Fibroblast of peridontal ligament (primary cell): ENCODE data around the gene TST.
"Not testable (repeated sequence)": the region's sequence is repeated elsewhere in the genome, so short reads cannot be mapped to it uniquely, and the experiment has no call there.

Source experiments
- DNase-seq: peaks from one replicate; pipeline ENCODE4 v3.0.0-alpha.2; 2010; ENCODE audit errors: extremely low read depth

TST gene

GRCh38 chr22:37014415-37014806 lies 4.8 kb downstream of the TST start:
- DNase-seq = no peak

- no peak for DNase-seq
Observed at GRCh38 chr22:37012956-37013355, 6.3 kb downstream of the TST start.

DNA sequence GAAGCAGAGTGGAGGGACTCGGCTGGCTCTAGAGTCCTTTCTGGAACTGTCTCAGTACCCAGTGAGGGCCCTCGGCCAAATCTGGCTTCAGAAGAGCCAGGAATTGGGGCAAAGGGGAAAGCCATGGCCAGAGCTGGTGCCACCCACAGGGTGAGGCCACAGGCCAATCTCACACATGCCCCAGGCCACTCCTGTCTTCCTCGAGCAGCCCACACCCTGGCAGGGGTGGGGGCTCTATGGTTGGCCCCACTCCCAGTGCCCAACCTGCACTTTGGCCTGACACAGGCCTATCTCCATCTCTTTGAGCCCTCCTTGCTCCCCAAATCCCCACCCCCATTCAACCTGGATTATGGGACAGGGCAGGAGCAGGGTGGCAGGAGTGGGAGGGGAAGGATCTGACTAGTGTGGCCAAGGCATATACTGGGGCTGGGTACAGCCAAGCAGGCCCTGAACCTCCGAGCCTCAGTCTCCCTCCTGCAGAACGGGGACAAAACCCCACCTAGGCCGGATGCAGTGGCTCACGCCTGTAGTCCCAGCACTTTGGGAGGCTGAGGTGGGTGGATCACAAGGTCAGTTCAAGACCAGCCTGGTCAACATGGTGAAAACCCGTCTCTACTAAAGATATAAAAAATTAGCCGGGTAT lies 6.9 kb downstream of the TST start:
- no peak for DNase-seq

GRCh38 chr22:37011472-37011871 lies 7.8 kb downstream of the TST start:
- no peak for DNase-seq

GRCh38 chr22:37010976-37011375 lies 8.3 kb downstream of the TST start:
- DNase-seq = no peak

DNA sequence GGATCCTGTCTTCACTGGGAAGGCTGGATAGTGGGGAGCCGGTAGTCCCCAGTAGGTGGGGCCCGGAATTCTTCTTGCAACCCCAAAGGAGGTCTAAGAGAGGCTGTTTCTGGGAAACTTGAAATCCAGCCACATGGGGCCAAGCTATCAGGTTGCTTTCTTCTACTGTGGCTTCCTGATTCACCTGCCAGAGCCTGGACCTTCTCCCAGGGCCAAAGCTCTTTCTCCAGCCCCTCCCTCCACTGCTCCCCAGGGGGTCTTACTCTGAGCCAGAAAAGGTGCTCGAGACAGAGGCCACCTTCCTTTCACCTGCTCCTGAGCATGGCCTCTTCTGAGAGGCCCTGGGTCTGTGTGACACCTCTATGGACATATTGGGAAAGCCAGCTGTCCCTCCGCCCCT lies 9.1 kb downstream of the TST start:
- no peak for DNase-seq

DNA sequence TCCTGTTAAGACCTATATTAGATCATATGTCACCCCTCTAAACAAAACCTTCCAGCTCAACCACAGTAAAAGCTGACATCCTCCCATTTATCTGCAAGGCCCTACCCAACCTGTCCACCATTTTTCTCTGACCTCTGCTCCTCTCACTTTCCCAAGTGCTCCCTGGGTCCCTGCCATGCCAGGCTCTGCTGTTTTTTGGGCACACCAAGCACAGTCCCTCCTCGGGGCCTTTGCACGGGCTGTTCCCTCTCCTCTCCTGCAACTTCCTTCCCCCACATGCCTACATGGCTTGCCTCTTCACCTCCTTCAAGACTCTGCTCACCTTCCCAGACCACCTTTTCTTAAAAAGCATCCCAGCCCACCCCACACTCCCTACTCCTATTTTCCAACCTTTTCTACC lies 9.8 kb downstream of the TST start:
- DNase-seq = no peak

DNA sequence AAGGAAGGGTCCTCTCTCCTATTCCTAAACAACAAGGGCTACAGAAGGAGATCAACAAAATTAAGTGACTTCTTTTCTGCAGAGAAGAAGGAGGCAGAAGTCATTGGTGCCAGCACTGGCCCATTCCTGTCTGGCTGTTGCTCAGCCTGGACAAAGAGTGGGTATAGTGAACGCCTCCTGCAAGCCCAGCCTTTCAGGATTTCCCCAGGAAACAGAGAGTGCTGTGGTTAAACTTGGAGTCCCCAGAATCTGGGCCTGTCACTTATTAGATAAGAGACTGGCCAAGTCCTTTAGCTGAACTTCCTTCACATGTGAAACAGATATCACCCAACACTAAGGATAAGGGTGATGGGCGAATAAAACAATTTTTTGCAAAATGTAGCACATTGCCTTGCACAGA lies 10.9 kb downstream of the TST start:
- DNase-seq = no peak

DNA sequence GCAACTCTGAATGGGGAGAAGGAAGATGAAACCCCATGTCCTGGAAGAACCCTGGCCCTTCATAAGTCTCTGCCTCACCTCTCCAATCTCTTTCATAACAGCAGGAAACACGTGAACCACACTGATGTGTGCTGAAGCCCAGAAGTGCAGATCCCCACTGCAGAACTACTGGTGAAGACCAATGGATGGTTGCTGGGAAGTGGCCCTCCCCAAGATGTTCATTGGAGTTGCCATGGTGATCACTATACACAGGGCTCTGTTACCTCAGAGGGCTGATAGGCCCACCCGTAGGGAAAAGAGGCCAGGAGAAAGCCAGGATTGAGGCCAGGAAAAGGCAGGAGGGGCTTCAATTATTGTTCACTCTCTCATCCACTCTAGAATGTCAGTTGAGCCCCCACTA lies 11.6 kb downstream of the TST start:
- DNase-seq = no peak

DNA sequence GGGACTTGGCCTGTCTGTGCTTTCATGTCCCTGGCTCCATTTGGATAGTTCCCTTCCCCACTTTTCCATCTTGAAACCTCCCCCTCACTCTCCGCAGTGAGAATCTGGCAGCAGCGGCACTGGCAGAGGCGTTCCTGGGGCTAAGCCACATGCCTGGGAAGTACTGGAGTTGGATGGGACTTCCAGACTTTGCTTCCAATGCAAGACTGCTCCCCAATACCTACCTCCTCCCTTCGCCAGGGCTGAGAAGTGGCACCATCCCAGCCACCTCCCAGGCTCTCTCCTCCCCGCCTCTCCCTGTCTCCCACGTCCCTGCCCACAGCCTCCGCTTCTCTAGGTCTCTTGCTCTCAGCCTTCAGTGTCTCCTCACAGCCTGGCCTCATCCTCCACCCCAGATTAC lies 16.6 kb downstream of the TST start:
- no peak for DNase-seq

- DNase-seq = no peak
Observed at GRCh38 chr22:37001826-37002225, 17.4 kb downstream of the TST start.

DNA sequence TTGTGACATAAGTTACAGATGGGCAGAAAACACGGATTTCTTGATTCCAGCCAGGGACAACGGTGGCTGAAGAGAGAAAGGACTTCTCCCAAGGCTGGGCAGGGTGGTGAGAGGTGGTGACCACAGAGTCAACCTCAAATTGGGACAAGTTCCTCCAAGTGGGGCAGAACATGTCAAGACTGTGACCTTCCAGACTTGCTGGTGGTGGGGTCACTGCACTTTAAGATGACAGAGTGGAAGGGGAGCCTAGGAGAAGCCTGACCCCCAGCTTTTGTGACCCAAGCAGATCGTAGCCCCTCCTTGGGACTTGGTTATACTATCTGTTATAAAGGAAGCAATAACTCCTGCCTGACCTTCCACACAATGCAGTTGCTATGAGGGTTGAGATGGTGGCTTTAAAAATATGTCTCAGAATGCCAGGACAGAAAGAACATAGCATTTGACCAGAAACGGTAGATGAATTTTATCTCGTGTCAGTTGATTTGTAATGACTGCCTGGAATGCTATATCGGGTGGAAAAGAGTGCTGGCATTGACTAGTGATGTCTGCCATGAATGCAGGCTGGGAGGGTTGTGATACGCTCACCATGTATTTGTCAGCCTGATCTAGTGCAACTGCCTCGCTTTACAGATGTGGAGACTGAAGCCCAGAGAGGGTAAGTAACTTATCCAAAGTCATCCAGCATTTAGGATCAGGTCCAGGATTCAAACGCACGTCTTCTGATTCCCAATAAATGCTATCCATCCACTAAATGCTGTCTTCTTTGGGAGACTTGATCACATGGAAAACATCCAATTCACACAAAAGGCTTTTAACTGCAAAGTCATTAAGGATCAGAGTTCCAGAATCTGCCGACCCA lies 18.3 kb downstream of the TST start:
- no peak for DNase-seq

GRCh38 chr22:36999463-36999862 lies 19.8 kb downstream of the TST start:
- DNase-seq = no peak

GRCh38 chr22:36998620-36999351 lies 20.5 kb downstream of the TST start:
- DNase-seq = no peak

- DNase-seq = no peak
Observed at GRCh38 chr22:36997746-36998145, 21.5 kb downstream of the TST start.

- no peak for DNase-seq
Observed at GRCh38 chr22:36991206-36991605, 28.0 kb downstream of the TST start.

GRCh38 chr22:36990457-36990856 lies 28.8 kb downstream of the TST start:
- DNase-seq = no peak

- DNase-seq = not testable (repeated sequence)
Observed at GRCh38 chr22:36989012-36989411, 30.2 kb downstream of the TST start.

GRCh38 chr22:36988075-36988832 lies 31.0 kb downstream of the TST start:
- no peak for DNase-seq

DNA sequence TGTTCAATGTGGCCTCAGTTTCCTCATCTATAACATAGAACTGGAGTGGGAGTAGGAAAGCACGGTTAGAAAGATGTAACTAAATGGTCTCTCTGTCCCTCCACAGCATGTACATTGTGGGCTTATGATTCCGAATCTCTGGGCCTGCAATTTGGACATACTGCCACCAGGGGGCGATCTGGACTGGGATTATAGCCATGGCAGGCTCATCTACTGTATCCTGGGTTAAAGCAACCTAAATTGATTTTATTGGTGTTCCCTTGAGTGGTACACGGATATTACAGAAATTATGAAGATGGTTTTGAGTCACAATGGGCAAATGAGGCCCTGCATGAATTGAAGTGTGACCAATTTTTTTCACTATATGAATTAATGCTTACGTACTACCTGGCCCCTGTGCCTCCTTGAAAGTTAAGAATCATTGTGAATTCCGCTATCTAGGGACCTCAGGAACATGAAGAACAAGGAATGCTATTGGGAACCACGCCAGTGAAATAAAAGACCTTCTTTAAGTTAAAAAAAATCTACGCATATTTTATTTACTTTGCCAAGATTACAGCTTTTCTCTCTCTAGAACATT lies 32.9 kb downstream of the TST start:
- no peak for DNase-seq

- no peak for DNase-seq
Observed at GRCh38 chr22:36985211-36985889, 33.9 kb downstream of the TST start.
